DOHH2 (cell line): ENCODE data around the gene AP3D1.

Experiments
- H3F3A ChIP-seq: fragments of 200-600 bp; sonication (generic), shearing (Covaris generic); 2 replicates; pipeline ENCODE4 v1.6.0; 2016; ENCODE audit warnings: antibody characterized with exemption, mild to moderate bottlenecking; ENCODE audit not compliant: control insufficient read depth, insufficient read depth
- H3K27ac ChIP-seq: fragments of 200-600 bp; sonication (generic); 2 replicates; pipeline ENCODE4 v1.5.1; 2014; ENCODE audit warnings: low read depth, mild to moderate bottlenecking, low read length, moderate library complexity
- H3K27me3 ChIP-seq: fragments of 200-600 bp; sonication (generic); 2 replicates; pipeline ENCODE4 v1.6.1; 2014; ENCODE audit warnings: mild to moderate bottlenecking, low read length, mixed read lengths; ENCODE audit not compliant: control insufficient read depth
- H3K36me3 ChIP-seq: fragments of 200-600 bp; sonication (generic); 2 replicates; pipeline ENCODE4 v1.6.1; 2014; ENCODE audit warnings: mild to moderate bottlenecking, low read length, moderate library complexity, mixed read lengths; ENCODE audit not compliant: control insufficient read depth
- H3K4me1 ChIP-seq: fragments of 200-600 bp; sonication (generic); 2 replicates; pipeline ENCODE4 v1.6.1; 2014; ENCODE audit warnings: mild to moderate bottlenecking, low read length, mixed read lengths; ENCODE audit not compliant: control insufficient read depth
- H3K4me2 ChIP-seq: fragments of 200-600 bp; sonication (generic); 2 replicates; pipeline ENCODE4 v1.6.0; 2014; ENCODE audit warnings: mild to moderate bottlenecking, low read length, moderate library complexity
- H3K4me3 ChIP-seq: fragments of 200-600 bp; sonication (generic); 2 replicates; pipeline ENCODE4 v1.5.1; 2014; ENCODE audit warnings: mild to moderate bottlenecking, low read length, mixed read lengths
- H3K79me2 ChIP-seq: fragments of 200-600 bp; sonication (generic); 2 replicates; pipeline ENCODE4 v1.6.1; 2014; ENCODE audit warnings: mild to moderate bottlenecking, low read length, mixed read lengths; ENCODE audit not compliant: control insufficient read depth
- H3K9me2 ChIP-seq: fragments of 200-600 bp; sonication (generic); replicated peaks from 2 replicates; pipeline ENCODE4 v1.6.1; 2014; ENCODE audit warnings: mild to moderate bottlenecking, low read length, mixed read lengths; ENCODE audit not compliant: control insufficient read depth
- H3K9me3 ChIP-seq: fragments of 200-600 bp; sonication (generic); 2 replicates; pipeline ENCODE4 v1.6.1; 2014; ENCODE audit warnings: antibody characterized with exemption, low read length, mixed read lengths; ENCODE audit not compliant: control insufficient read depth, insufficient read depth
- H4K20me1 ChIP-seq: fragments of 200-600 bp; sonication (generic); 2 replicates; pipeline ENCODE4 v1.6.0; 2014; ENCODE audit warnings: low read depth, mild to moderate bottlenecking, antibody characterized with exemption, low read length, moderate library complexity; ENCODE audit not compliant: control insufficient read depth, insufficient read depth
- CTCF ChIP-seq: fragments of 200-600 bp; sonication (generic); IDR thresholded peaks from one replicate; pipeline ENCODE4 v1.5.1; 2014; ENCODE audit warnings: antibody characterized with exemption, mild to moderate bottlenecking, low read depth, low read length; ENCODE audit not compliant: poor library complexity, severe bottlenecking
- EZH2phosphoT487 ChIP-seq: fragments of 200-600 bp; sonication (generic); IDR thresholded peaks from 2 replicates; pipeline ENCODE4 v1.6.1; 2017; ENCODE audit warnings: borderline replicate concordance, mild to moderate bottlenecking, antibody characterized with exemption, low read length, moderate library complexity, mixed read lengths

Gene AP3D1

GRCh38 chr19:2195914-2196313 is 44.5 kb upstream of the AP3D1 start:
- H3K36me3 ChIP-seq = peaks cover 72% of the 10 kb centered on the region
- H3K79me2 ChIP-seq = peaks cover 62% of the 10 kb centered on the region
- no peaks in the 10 kb centered on the region for H3K9me2 ChIP-seq
- no peak overlapping the region for H3K4me2 ChIP-seq
- H3K9me3 ChIP-seq = no peaks in the 10 kb centered on the region
- no peak overlapping the region for H3K27ac ChIP-seq
- H3K27me3 ChIP-seq = no peaks in the 10 kb centered on the region
- TF ChIP-seq EZH2phosphoT487 = no peak
- TF ChIP-seq CTCF = no peak
- no peaks in the 10 kb centered on the region for H3F3A ChIP-seq
- no peak overlapping the region for H3K4me3 ChIP-seq
- H3K4me1 ChIP-seq = no peaks in the 10 kb centered on the region
- no peaks in the 10 kb centered on the region; the same call in 1 of the 2 replicates for H4K20me1 ChIP-seq

DNA sequence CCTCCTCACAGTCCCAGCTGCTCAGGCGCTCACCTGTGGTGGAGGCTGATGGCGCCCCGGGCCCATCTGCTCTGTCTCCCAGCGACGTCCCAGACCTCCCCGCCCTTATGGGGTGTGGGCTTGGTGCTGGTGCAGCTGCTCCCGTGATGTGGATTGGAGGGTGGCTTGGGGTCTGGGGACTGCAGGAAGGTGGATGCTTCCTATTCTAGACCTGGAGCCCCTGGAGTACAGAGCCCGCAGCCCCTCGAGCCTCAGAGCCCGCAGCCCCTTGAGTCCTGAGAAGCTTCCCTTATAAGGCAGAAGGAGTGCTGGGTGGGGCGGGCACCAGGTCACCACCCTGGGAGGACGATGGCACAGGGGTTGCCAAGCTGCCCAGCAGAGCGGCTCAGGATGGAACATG is 44.0 kb upstream of the AP3D1 start:
- no peaks in the 10 kb centered on the region for H3K9me2 ChIP-seq
- H3K9me3 ChIP-seq = no peaks in the 10 kb centered on the region
- H3K4me2 ChIP-seq = no peak overlapping the region
- no peaks in the 10 kb centered on the region; the same call in 1 of the 2 replicates for H4K20me1 ChIP-seq
- H3F3A ChIP-seq = no peaks in the 10 kb centered on the region
- H3K36me3 ChIP-seq = peaks cover 77% of the 10 kb centered on the region
- no peaks in the 10 kb centered on the region for H3K4me1 ChIP-seq
- no peaks in the 10 kb centered on the region for H3K27me3 ChIP-seq
- H3K79me2 ChIP-seq = peaks cover 68% of the 10 kb centered on the region
- TF ChIP-seq CTCF (no peak), EZH2phosphoT487 (no peak)
- H3K27ac ChIP-seq = no peak overlapping the region
- no peak overlapping the region for H3K4me3 ChIP-seq

DNA sequence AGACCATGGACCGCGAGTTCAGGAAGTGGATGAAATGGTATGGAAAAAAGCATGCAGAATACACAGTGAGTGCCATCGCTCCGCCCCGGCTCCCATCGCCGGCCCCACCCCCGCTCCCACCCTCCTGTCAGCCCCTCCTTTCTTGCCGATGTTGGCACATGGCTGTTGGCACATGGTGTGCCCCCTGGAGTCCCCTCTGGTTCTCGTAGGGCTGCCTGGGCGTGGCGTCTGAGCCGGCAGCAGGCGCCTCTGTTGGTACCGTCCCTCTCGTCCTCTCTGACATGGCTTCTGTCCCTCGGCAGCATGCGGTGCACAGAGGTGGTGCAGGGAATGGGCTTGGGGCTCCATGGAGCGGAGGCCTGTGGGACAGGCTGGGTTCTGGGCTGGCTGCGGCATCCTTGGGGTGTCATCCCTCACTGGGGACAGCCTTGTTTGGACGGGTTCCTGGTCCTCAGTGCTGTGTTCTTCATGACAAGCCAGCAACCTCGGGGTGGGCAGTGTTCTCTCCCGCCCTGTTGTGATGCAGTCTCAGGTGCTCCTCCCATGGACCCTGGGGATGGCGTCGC is 43.2 kb upstream of the AP3D1 start:
- H3F3A ChIP-seq = no peaks in the 10 kb centered on the region
- H3K9me3 ChIP-seq = no peaks in the 10 kb centered on the region
- H3K79me2 ChIP-seq = peaks cover 76% of the 10 kb centered on the region
- no peak overlapping the region for H3K4me2 ChIP-seq
- H3K36me3 ChIP-seq = peaks cover 81% of the 10 kb centered on the region
- no peaks in the 10 kb centered on the region; the same call in 1 of the 2 replicates for H4K20me1 ChIP-seq
- no peaks in the 10 kb centered on the region for H3K27me3 ChIP-seq
- H3K4me1 ChIP-seq = no peaks in the 10 kb centered on the region
- no peak overlapping the region for H3K4me3 ChIP-seq
- H3K9me2 ChIP-seq = no peaks in the 10 kb centered on the region
- TF ChIP-seq CTCF = no peak
- TF ChIP-seq EZH2phosphoT487 = no peak
- H3K27ac ChIP-seq = no peak overlapping the region

- Histone ChIP-seq H3K9me3 (no peaks in the 10 kb centered on the region), H4K20me1 (no peaks in the 10 kb centered on the region; the same call in 1 of the 2 replicates), H3K4me3 (no peak overlapping the region), H3F3A (no peaks in the 10 kb centered on the region), H3K27me3 (no peaks in the 10 kb centered on the region), H3K27ac (no peak overlapping the region), H3K4me1 (peaks cover 3% of the 10 kb centered on the region), H3K4me2 (no peak overlapping the region), H3K36me3 (peaks cover 86% of the 10 kb centered on the region), H3K79me2 (peaks cover 77% of the 10 kb centered on the region), H3K9me2 (no peaks in the 10 kb centered on the region)
- TF ChIP-seq EZH2phosphoT487 (no peak), CTCF (no peak)
Observed at GRCh38 chr19:2193807-2194206, 42.4 kb upstream of the AP3D1 start.
